Measurements from ENCODE around the gene PRPSAP2.

The PRPSAP2 gene

GRCh38 chr17:18928628-18929125 lies 70.7 kb downstream of the PRPSAP2 start:
- TF ChIP-seq CTCF (IDR thresholded peaks at IDR 0.05; ENCODE audit: control insufficient read depth, extremely low read depth, insufficient read depth) = no peak
- no peak overlapping the region for H3K4me3 ChIP-seq (ENCODE audit: low read depth, low read length)
- no peak for DNase-seq (ENCODE audit: low read depth)

- no peak for DNase-seq (ENCODE audit: low read depth)
- H3K4me3 ChIP-seq (ENCODE audit: low read depth, low read length) = no peak overlapping the region
- TF ChIP-seq CTCF (IDR thresholded peaks at IDR 0.05; ENCODE audit: control insufficient read depth, extremely low read depth, insufficient read depth) = no peak
Observed at GRCh38 chr17:18932360-18933055, 74.6 kb downstream of the PRPSAP2 start.

GRCh38 chr17:18933102-18934058 lies 75.4 kb downstream of the PRPSAP2 start:
- no peak for DNase-seq (ENCODE audit: low read depth)
- no peak for TF ChIP-seq CTCF (IDR thresholded peaks at IDR 0.05; ENCODE audit: control insufficient read depth, extremely low read depth, insufficient read depth)
- H3K4me3 ChIP-seq (ENCODE audit: low read depth, low read length) = no peak overlapping the region

GRCh38 chr17:18937981-18938691 lies 80.2 kb downstream of the PRPSAP2 start:
- DNase-seq (ENCODE audit: low read depth) = no peak
- no peak for TF ChIP-seq CTCF (IDR thresholded peaks at IDR 0.05; ENCODE audit: control insufficient read depth, extremely low read depth, insufficient read depth)
- no peak overlapping the region for H3K4me3 ChIP-seq (ENCODE audit: low read depth, low read length)

- no peak for DNase-seq (ENCODE audit: low read depth)
- no peak for TF ChIP-seq CTCF (IDR thresholded peaks at IDR 0.05; ENCODE audit: control insufficient read depth, extremely low read depth, insufficient read depth)
- H3K4me3 ChIP-seq (ENCODE audit: low read depth, low read length) = no peak overlapping the region
Observed at GRCh38 chr17:18938692-18939023, 80.7 kb downstream of the PRPSAP2 start.

GRCh38 chr17:18944646-18945045 lies 86.7 kb downstream of the PRPSAP2 start:
- TF ChIP-seq CTCF (IDR thresholded peaks at IDR 0.05; ENCODE audit: control insufficient read depth, extremely low read depth, insufficient read depth) = no peak
- no peak overlapping the region for H3K4me3 ChIP-seq (ENCODE audit: low read depth, low read length)
- DNase-seq (ENCODE audit: low read depth) = no peak
